Common myeloid progenitor, CD34-positive (primary cell): Measurements from ENCODE around the gene MZT1.

ENCODE experiments used
- CTCF ChIA-PET: fragments of 350-600 bp; sonication (Branson Sonifier 250); formaldehyde crosslinking; loops from one replicate; lab custom pipeline; 2021; ENCODE audit warnings: antibody characterized with exemption; lab: Charles Lee
- POLR2A ChIA-PET: fragments of 350-600 bp; sonication (Branson Sonifier 250); formaldehyde crosslinking; loops from one replicate; lab custom pipeline; 2021; ENCODE audit warnings: antibody characterized with exemption; lab: Charles Lee
- DNase-seq, 3 donors: peaks; one replicate each; pipeline versions ENCODE4 v3.0.0 to v3.0.0-alpha.2; 2013
- H3K27ac ChIP-seq, 2 experiments: 1 replicate in 1 of 2; 2 replicates in 1 of 2; pipeline ENCODE4 v1.7.0; 2013; ENCODE audit warnings: inconsistent platforms in 2 of 2, low read length in 2 of 2, mild to moderate bottlenecking in 2 of 2, low read depth in 1 of 2, moderate library complexity in 1 of 2; ENCODE audit not compliant: severe bottlenecking in 2 of 2, insufficient read depth in 1 of 2, poor library complexity in 1 of 2
- H3K27me3 ChIP-seq, 5 experiments: replicated peaks in 2 of 5; 1 replicate in 3 of 5; 2 replicates in 2 of 5; pipeline versions ENCODE4 v1.6.1 to v1.7.0; 2013; ENCODE audit warnings: low read length in 4 of 5, mild to moderate bottlenecking in 2 of 5, moderate library complexity in 2 of 5, inconsistent platforms in 1 of 5; ENCODE audit not compliant: insufficient read depth in 5 of 5, control insufficient read depth in 4 of 5
- H3K36me3 ChIP-seq, 4 experiments: 1 replicate in 2 of 4; 2 replicates in 2 of 4; pipeline versions ENCODE4 v1.6.1 to v1.7.0; 2013; ENCODE audit warnings: low read length in 3 of 4, control low read depth in 1 of 4, mild to moderate bottlenecking in 1 of 4; ENCODE audit not compliant: control insufficient read depth in 4 of 4, insufficient read depth in 4 of 4
- H3K4me1 ChIP-seq, 4 experiments: 1 replicate in 3 of 4; 2 replicates in 1 of 4; pipeline versions ENCODE4 v1.6.1 to v1.7.1; 2013; ENCODE audit warnings: low read length in 3 of 4, mild to moderate bottlenecking in 3 of 4, control low read depth in 1 of 4, inconsistent platforms in 1 of 4, moderate library complexity in 1 of 4; ENCODE audit not compliant: control insufficient read depth in 4 of 4, insufficient read depth in 4 of 4; ENCODE audit errors: control extremely low read depth in 1 of 4
- H3K4me3 ChIP-seq, 7 experiments: 1 replicate in 4 of 7; 2 replicates in 3 of 7; pipeline versions ENCODE4 v1.5.1 to v1.7.0; 2013; ENCODE audit warnings: mild to moderate bottlenecking in 7 of 7, low read length in 6 of 7, moderate library complexity in 6 of 7, inconsistent platforms in 2 of 7, low read depth in 2 of 7, control low read depth in 1 of 7; ENCODE audit not compliant: insufficient read depth in 4 of 7, control insufficient read depth in 1 of 7; ENCODE audit errors: extremely low read depth in 1 of 7
- H3K9me3 ChIP-seq, 5 experiments: 1 replicate in 4 of 5; 2 replicates in 1 of 5; pipeline versions ENCODE4 v1.6.1 to v1.7.1; 2013; ENCODE audit warnings: low read length in 4 of 5, mild to moderate bottlenecking in 2 of 5, inconsistent platforms in 1 of 5, low read depth in 1 of 5, moderate library complexity in 1 of 5; ENCODE audit not compliant: control insufficient read depth in 4 of 5, insufficient read depth in 2 of 5; ENCODE audit errors: control extremely low read depth in 1 of 5
- WGBS: methylation state at CpG from one replicate; pipeline ENCODE4 v1.1.5; 2013; ENCODE audit not compliant: insufficient coverage; 5-methylcytosine and 5-hydroxymethylcytosine counted together

The MZT1 gene

GRCh38 chr13:72716776-72717175 is 10.7 kb downstream of the MZT1 start:
- Histone ChIP-seq H3K27me3 (no peaks in the 10 kb centered on the region), H3K36me3 (peaks cover 25 to 71% (median 48%) of the 10 kb centered on the region in 4 experiments), H3K27ac (no peak overlapping the region), H3K4me1 (no peaks in the 10 kb centered on the region), H3K4me3 (no peak overlapping the region), H3K9me3 (peaks cover 0 to 17% (median 16%) of the 10 kb centered on the region in 5 experiments)
- 95% methylated on average over 2 of the region's 3 CpGs for WGBS
- POLR2A ChIA-PET, result no interaction called here
- DNase-seq, result no peak
- CTCF ChIA-PET, result no interaction called here

- Histone ChIP-seq H3K4me3 (no peak overlapping the region), H3K4me1 (peaks cover 0 to 10% (median 5%) of the 10 kb centered on the region in 4 experiments), H3K36me3 (no peaks in the 10 kb centered on the region), H3K27me3 (no peaks in the 10 kb centered on the region), H3K27ac (no peak overlapping the region), H3K9me3 (no peaks in the 10 kb centered on the region)
- ChIA-PET POLR2A (no interaction called here), CTCF (interaction anchor here (1.1 kb wide), 1 partner anchor 36 kb away, joined by 3 read pairs; no protein-coding TSS in a partner anchor)
- peak in 2 of 3 donors; percentile 45 to 54 for DNase-seq
- WGBS, result no CpG with 5 or more reads among the region's 1 CpG
Measured at GRCh38 chr13:72700509-72700908, 26.9 kb downstream of the MZT1 start.

- H3K4me1 ChIP-seq, result peaks cover 0 to 10% (median 5%) of the 10 kb centered on the region in 4 experiments
- POLR2A ChIA-PET, result no interaction called here
- H3K27ac ChIP-seq, result no peak overlapping the region
- DNase-seq, result no peak
- H3K36me3 ChIP-seq, result no peaks in the 10 kb centered on the region
- no peak overlapping the region for H3K4me3 ChIP-seq
- no peaks in the 10 kb centered on the region for H3K27me3 ChIP-seq
- 90% methylated on average over 2 of the region's 2 CpGs for WGBS
- CTCF ChIA-PET, result interaction anchor here (2.0 kb wide), 1 partner anchor 56 kb away, joined by 6 read pairs; no protein-coding TSS in a partner anchor
- peaks cover 0 to under 1% (median under 1%) of the 10 kb centered on the region in 5 experiments for H3K9me3 ChIP-seq
Measured at GRCh38 chr13:72698164-72698563, 29.3 kb downstream of the MZT1 start.

- Histone ChIP-seq H3K36me3 (no peaks in the 10 kb centered on the region), H3K9me3 (peaks cover 0 to 8% (median 3%) of the 10 kb centered on the region in 5 experiments), H3K4me3 (no peak overlapping the region), H3K27me3 (no peaks in the 10 kb centered on the region), H3K27ac (no peak overlapping the region), H3K4me1 (peaks cover 0 to 10% (median 5%) of the 10 kb centered on the region in 4 experiments)
- POLR2A ChIA-PET, result no interaction called here
- no CpG with 5 or more reads among the region's 1 CpG for WGBS
- CTCF ChIA-PET, result interaction anchor here (0.6 to 1.9 kb wide), 6 partner anchors 10 to 1532 kb away, joined by 3 to 8 read pairs (median 4); no protein-coding TSS in a partner anchor
- DNase-seq, result peak in 2 of 3 donors; percentile 21 to 34
Measured at GRCh38 chr13:72696579-72696978, 30.9 kb downstream of the MZT1 start.

- CTCF ChIA-PET, result interaction anchor here (1.4 kb wide), 1 partner anchor 12 kb away, joined by 3 read pairs; no protein-coding TSS in a partner anchor
- no peak for DNase-seq
- Histone ChIP-seq H3K4me3 (no peak overlapping the region), H3K36me3 (no peaks in the 10 kb centered on the region), H3K4me1 (no peaks in the 10 kb centered on the region), H3K27ac (no peak overlapping the region), H3K9me3 (peaks cover 0 to 8% (median 3%) of the 10 kb centered on the region in 5 experiments), H3K27me3 (no peaks in the 10 kb centered on the region)
- POLR2A ChIA-PET, result no interaction called here
- WGBS, result 90% methylated on average over 8 of the region's 8 CpGs
Measured at GRCh38 chr13:72694314-72694713, 33.1 kb downstream of the MZT1 start.

- Histone ChIP-seq H3K4me3 (peak overlapping the region in 1 of 7 experiments; percentile 7), H3K9me3 (peaks cover 0 to 8% (median 3%) of the 10 kb centered on the region in 5 experiments), H3K36me3 (no peaks in the 10 kb centered on the region), H3K27me3 (no peaks in the 10 kb centered on the region), H3K27ac (no peak overlapping the region), H3K4me1 (no peaks in the 10 kb centered on the region)
- CTCF ChIA-PET, result interaction anchor here (1.4 kb wide), 1 partner anchor 11 kb away, joined by 3 read pairs; no protein-coding TSS in a partner anchor
- 100% methylated on average over 1 of the region's 5 CpGs for WGBS
- POLR2A ChIA-PET, result no interaction called here
- DNase-seq, result no peak
Measured at GRCh38 chr13:72693832-72694231, 33.6 kb downstream of the MZT1 start.

- Histone ChIP-seq H3K4me1 (no peaks in the 10 kb centered on the region), H3K27ac (no peak overlapping the region), H3K27me3 (no peaks in the 10 kb centered on the region), H3K4me3 (no peak overlapping the region), H3K36me3 (no peaks in the 10 kb centered on the region), H3K9me3 (peaks cover 0 to 8% (median 3%) of the 10 kb centered on the region in 5 experiments)
- ChIA-PET POLR2A (no interaction called here), CTCF (no interaction called here)
- 50% methylated on average over 2 of the region's 5 CpGs for WGBS
- DNase-seq, result no peak
Measured at GRCh38 chr13:72692884-72693514, 34.4 kb downstream of the MZT1 start.
